Ishikawa (cell line): Measurements from ENCODE around the gene GRM1.
A peak's percentile ranks its signal among the peaks of the same experiment; 100 is the strongest.

Experiments used
- CEBPB ChIP-seq: IDR thresholded peaks from 2 replicates; pipeline ENCODE4 v1.6.1; 2012
- CREB1 ChIP-seq: IDR thresholded peaks from 2 replicates; pipeline ENCODE4 v1.6.1; 2012; ENCODE audit warnings: low read depth
- EGR1 ChIP-seq: IDR thresholded peaks from 2 replicates; pipeline ENCODE4 v1.6.1; 2012
- EP300 ChIP-seq: IDR thresholded peaks from 2 replicates; pipeline ENCODE4 v1.6.1; 2012; ENCODE audit warnings: borderline replicate concordance
- FOXM1 ChIP-seq: IDR thresholded peaks from 2 replicates; pipeline ENCODE4 v1.6.1; 2012; ENCODE audit warnings: low read depth, borderline replicate concordance
- NFIC ChIP-seq: IDR thresholded peaks from 2 replicates; pipeline ENCODE4 v1.6.1; 2012
- RAD21 ChIP-seq: IDR thresholded peaks from 2 replicates; pipeline ENCODE4 v1.6.1; 2012; ENCODE audit warnings: low read depth
- TAF1 ChIP-seq: IDR thresholded peaks from 2 replicates; pipeline ENCODE4 v1.6.1; 2012; ENCODE audit warnings: low read depth, mild to moderate bottlenecking
- TCF12 ChIP-seq: IDR thresholded peaks from 2 replicates; pipeline ENCODE4 v1.6.1; 2012; ENCODE audit warnings: low read depth
- TEAD4 ChIP-seq: IDR thresholded peaks from 2 replicates; pipeline ENCODE4 v1.6.1; 2012
- YY1 ChIP-seq: IDR thresholded peaks from 2 replicates; pipeline ENCODE4 v1.6.1; 2012; ENCODE audit warnings: low read depth
- ZBTB7A ChIP-seq: IDR thresholded peaks from 2 replicates; pipeline ENCODE4 v1.6.1; 2012; ENCODE audit warnings: low read depth
- TF ChIP-seq, protein P1 (sequence below): IDR thresholded peaks from 2 replicates; pipeline ENCODE4 v1.6.1; 2012
- TF ChIP-seq, protein P2 (sequence below): IDR thresholded peaks from 2 replicates; pipeline ENCODE4 v1.6.1; 2012
- TF ChIP-seq, protein P3 (sequence below): IDR thresholded peaks from 2 replicates; pipeline ENCODE4 v1.6.1; 2012; ENCODE audit warnings: low read depth, mild to moderate bottlenecking

The GRM1 gene

DNA sequence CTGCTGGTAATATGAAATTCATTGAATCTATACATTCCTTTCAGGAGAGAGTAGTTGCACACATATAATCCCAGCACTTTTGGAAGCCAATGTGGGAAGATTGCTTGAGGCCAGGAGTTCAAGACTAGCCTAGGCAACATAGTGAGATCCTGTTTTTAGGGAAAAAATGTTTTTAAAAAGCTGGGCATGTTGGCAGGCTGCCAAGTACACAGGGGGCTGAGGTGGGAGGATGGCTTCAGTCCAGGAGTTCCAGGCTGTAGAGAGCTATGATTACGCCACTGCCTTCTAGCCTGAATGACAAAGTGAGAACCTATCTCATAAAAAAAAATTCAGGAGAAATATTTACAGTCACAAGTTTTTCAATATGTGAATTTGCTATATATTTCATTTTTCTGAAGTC, 71.9 kb downstream of the GRM1 start:
- TF ChIP-seq, protein P1, sequence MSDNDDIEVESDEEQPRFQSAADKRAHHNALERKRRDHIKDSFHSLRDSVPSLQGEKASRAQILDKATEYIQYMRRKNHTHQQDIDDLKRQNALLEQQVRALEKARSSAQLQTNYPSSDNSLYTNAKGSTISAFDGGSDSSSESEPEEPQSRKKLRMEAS = no peak
- TF ChIP-seq TEAD4 (no peak), TCF12 (no peak), RAD21 (no peak), TAF1 (no peak), EGR1 (no peak), FOXM1 (no peak), NFIC (peak; percentile 60)
- TF ChIP-seq, protein P2, sequence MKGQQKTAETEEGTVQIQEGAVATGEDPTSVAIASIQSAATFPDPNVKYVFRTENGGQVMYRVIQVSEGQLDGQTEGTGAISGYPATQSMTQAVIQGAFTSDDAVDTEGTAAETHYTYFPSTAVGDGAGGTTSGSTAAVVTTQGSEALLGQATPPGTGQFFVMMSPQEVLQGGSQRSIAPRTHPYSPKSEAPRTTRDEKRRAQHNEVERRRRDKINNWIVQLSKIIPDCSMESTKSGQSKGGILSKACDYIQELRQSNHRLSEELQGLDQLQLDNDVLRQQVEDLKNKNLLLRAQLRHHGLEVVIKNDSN = no peak

DNA sequence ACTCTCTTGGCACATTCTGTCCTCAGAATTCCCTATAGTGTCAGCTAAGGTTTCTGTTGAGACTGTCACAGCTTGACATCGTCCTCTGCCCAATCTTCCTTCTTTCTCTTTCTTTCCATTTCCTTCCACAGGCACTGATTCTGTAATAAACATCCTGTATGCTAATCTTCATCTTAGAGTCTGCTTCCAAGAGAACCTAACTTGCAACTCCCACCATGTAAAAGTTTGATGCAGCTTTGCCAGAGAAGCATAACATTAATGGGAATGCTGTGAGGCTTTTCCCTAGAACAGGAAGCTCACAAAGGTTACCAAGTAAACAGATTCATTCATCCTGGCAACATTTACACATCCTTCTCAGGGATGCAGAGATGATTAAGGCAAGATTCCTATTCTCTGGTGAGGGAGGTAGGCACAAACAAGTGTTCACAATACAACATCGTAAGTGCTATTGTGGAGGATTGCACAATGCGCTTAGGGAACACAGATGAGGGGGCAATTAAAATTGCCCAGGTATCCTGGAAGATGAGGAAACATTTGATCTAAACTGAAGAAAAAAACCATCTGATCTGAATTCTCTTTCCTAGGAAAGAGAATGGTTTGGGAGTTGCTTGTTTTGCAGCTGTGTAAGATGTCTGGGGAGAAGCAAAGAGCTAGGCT, 74.7 kb downstream of the GRM1 start:
- no peak for TF ChIP-seq FOXM1
- TF ChIP-seq, protein P3, sequence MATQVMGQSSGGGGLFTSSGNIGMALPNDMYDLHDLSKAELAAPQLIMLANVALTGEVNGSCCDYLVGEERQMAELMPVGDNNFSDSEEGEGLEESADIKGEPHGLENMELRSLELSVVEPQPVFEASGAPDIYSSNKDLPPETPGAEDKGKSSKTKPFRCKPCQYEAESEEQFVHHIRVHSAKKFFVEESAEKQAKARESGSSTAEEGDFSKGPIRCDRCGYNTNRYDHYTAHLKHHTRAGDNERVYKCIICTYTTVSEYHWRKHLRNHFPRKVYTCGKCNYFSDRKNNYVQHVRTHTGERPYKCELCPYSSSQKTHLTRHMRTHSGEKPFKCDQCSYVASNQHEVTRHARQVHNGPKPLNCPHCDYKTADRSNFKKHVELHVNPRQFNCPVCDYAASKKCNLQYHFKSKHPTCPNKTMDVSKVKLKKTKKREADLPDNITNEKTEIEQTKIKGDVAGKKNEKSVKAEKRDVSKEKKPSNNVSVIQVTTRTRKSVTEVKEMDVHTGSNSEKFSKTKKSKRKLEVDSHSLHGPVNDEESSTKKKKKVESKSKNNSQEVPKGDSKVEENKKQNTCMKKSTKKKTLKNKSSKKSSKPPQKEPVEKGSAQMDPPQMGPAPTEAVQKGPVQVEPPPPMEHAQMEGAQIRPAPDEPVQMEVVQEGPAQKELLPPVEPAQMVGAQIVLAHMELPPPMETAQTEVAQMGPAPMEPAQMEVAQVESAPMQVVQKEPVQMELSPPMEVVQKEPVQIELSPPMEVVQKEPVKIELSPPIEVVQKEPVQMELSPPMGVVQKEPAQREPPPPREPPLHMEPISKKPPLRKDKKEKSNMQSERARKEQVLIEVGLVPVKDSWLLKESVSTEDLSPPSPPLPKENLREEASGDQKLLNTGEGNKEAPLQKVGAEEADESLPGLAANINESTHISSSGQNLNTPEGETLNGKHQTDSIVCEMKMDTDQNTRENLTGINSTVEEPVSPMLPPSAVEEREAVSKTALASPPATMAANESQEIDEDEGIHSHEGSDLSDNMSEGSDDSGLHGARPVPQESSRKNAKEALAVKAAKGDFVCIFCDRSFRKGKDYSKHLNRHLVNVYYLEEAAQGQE = no peak
- TF ChIP-seq CREB1 = no peak
- no peak for TF ChIP-seq TCF12
- no peak for TF ChIP-seq TAF1
- TF ChIP-seq EGR1 = no peak
- TF ChIP-seq NFIC = no peak
- no peak for TF ChIP-seq TEAD4
- no peak for TF ChIP-seq RAD21

DNA sequence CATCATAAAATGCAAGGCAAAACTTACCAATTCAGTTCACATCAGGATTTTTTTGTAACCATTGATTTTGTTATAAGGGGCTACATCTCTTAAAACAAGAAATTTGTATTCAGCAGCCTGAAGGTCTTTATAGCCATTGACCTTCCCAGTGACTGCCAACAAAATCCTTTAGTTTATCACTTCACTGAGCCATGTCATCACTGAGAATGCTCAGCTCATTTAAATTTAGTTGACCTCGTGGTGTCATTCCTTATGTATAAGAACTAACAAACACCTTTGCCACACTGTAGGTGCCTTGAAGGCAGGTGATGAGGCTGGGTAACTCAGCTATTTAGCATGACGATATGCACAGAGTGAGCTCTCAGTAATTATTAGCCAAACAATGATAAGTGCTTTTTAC, 77.7 kb downstream of the GRM1 start:
- TF ChIP-seq EP300 = no peak
- TF ChIP-seq EGR1 = no peak
- no peak for TF ChIP-seq TEAD4
- TF ChIP-seq, protein P2 = no peak
- no peak for TF ChIP-seq YY1
- no peak for TF ChIP-seq TCF12
- TF ChIP-seq, protein P1 = no peak
- no peak for TF ChIP-seq ZBTB7A

DNA sequence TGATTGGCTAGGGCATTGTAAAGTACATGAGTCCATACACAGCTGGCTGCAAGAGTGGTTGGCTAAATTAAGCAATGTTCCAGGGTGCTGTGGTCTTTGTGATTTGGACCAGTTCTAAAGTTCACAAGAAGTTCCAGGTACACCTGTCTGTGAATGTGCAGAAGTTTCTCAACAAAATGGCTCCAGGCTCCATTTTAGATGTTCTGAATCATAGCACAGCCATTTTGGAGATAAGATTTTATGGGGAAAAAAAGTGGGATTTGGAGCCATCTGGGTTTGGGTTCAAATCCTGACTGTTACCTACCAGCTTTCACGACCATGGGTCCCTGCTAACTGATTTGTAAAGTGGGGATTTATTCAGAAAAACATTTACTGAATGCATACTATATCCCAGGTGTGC, 82.1 kb downstream of the GRM1 start:
- TF ChIP-seq FOXM1 = no peak
- no peak for TF ChIP-seq CREB1
- no peak for TF ChIP-seq YY1
- TF ChIP-seq, protein P3 = no peak
- TF ChIP-seq TCF12 = no peak
- TF ChIP-seq ZBTB7A = no peak
- TF ChIP-seq, protein P1 = no peak
- no peak for TF ChIP-seq NFIC
- TF ChIP-seq TEAD4 = no peak
- no peak for TF ChIP-seq EP300
- TF ChIP-seq CEBPB = no peak
- no peak for TF ChIP-seq RAD21
- TF ChIP-seq EGR1 = no peak
- no peak for TF ChIP-seq TAF1
- TF ChIP-seq, protein P2 = no peak

DNA sequence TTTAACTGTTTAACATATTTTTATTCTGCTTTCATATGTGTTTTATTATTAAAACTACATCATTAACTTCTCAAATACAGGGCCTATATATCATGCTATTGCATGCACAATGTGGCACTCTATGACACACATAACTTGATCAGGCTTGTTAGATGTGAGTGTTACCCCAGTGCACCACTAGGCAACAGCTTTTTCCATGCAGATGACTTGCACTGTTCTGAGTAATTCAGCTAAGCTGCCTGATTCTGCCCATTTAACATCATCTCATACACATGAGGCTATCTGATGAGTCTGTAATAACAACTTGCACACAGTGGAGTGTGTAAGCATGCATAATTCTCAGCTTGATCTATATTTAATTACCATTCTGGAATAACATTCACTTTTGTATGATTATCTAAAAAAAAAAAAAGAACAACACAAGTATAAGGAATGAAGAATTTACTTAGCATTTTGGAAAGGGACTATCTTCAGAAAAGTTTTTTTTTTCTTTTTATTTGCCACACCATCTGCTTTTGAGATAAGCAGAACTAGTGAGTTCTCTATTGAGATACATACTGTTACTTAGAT, 83.1 kb downstream of the GRM1 start:
- TF ChIP-seq, protein P3 = no peak
- TF ChIP-seq TAF1 = no peak
- TF ChIP-seq FOXM1 = no peak
- TF ChIP-seq, protein P2 = no peak
- TF ChIP-seq, protein P1 = no peak
- TF ChIP-seq YY1 = no peak
- no peak for TF ChIP-seq RAD21
- TF ChIP-seq EGR1 = no peak
- TF ChIP-seq CREB1 = no peak
- TF ChIP-seq TEAD4 = no peak
- TF ChIP-seq CEBPB = no peak
- TF ChIP-seq TCF12 = no peak
- TF ChIP-seq NFIC = no peak
- TF ChIP-seq EP300 = no peak
- TF ChIP-seq ZBTB7A = no peak
